HEK293T (cell line): ENCODE measurements around the gene PREX1.

ENCODE experiments used
- CTCF ChIA-PET: fragments of 350-600 bp; formaldehyde crosslinking; extraction: SDS; loops from one replicate; lab custom pipeline; 2021; ENCODE audit warnings: antibody characterized with exemption, inconsistent platforms; lab: Yijun Ruan, JAX
- POLR2A ChIA-PET: fragments of 350-600 bp; formaldehyde crosslinking; extraction: SDS; loops from one replicate; lab custom pipeline; 2020; ENCODE audit warnings: antibody characterized with exemption, inconsistent platforms; lab: Yijun Ruan, JAX
- DNase-seq: peaks from one replicate; pipeline ENCODE4 v3.0.0; 2012; ENCODE audit warnings: mixed read lengths; ENCODE audit errors: extremely low spot score
- ARNT ChIP-seq: fragments of 450-650 bp; IDR thresholded peaks from 2 replicates; pipeline ENCODE4 v1.6.1; 2017; ENCODE audit warnings: mild to moderate bottlenecking
- BHLHE40 ChIP-seq: fragments of 450-650 bp; IDR thresholded peaks from 2 replicates; pipeline ENCODE4 v1.6.1; 2016; ENCODE audit warnings: mild to moderate bottlenecking, moderate library complexity, borderline replicate concordance
- CTBP1 ChIP-seq: fragments of 450-650 bp; IDR thresholded peaks from 2 replicates; pipeline ENCODE4 v1.6.1; 2016; ENCODE audit warnings: borderline replicate concordance
- ELF4 ChIP-seq: fragments of 450-650 bp; IDR thresholded peaks from 2 replicates; pipeline ENCODE4 v1.6.1; 2017; ENCODE audit warnings: antibody characterized with exemption
- FOXA1 ChIP-seq: fragments of 450-650 bp; IDR thresholded peaks from 2 replicates; pipeline ENCODE4 v1.6.1; 2016; ENCODE audit warnings: mild to moderate bottlenecking
- FOXK2 ChIP-seq: fragments of 450-650 bp; IDR thresholded peaks from 2 replicates; pipeline ENCODE4 v1.6.1; 2016; ENCODE audit warnings: mild to moderate bottlenecking
- FOXM1 ChIP-seq: fragments of 450-650 bp; IDR thresholded peaks from 2 replicates; pipeline ENCODE4 v1.6.1; 2017; ENCODE audit warnings: mild to moderate bottlenecking, borderline replicate concordance
- HDGF ChIP-seq: fragments of 450-650 bp; IDR thresholded peaks from 2 replicates; pipeline ENCODE4 v1.6.1; 2017; ENCODE audit warnings: antibody characterized with exemption, borderline replicate concordance
- L3MBTL2 ChIP-seq: fragments of 450-650 bp; conservative IDR thresholded peaks from 2 replicates; pipeline ENCODE4 v1.6.1; 2016; ENCODE audit warnings: mild to moderate bottlenecking
- LEF1 ChIP-seq: fragments of 450-650 bp; IDR thresholded peaks from 2 replicates; pipeline ENCODE4 v1.6.1; 2017; ENCODE audit warnings: mild to moderate bottlenecking, borderline replicate concordance
- NFRKB ChIP-seq: fragments of 450-650 bp; IDR thresholded peaks from 2 replicates; pipeline ENCODE4 v1.6.1; 2016; ENCODE audit warnings: mild to moderate bottlenecking, moderate library complexity
- PKNOX1 ChIP-seq: fragments of 450-650 bp; IDR thresholded peaks from 2 replicates; pipeline ENCODE4 v1.6.1; 2016
- SP1 ChIP-seq: fragments of 450-650 bp; IDR thresholded peaks from 2 replicates; pipeline ENCODE4 v1.6.1; 2017
- SUZ12 ChIP-seq: fragments of 450-650 bp; IDR thresholded peaks from 2 replicates; pipeline ENCODE4 v1.6.1; 2016; ENCODE audit warnings: mild to moderate bottlenecking
- TARDBP ChIP-seq: fragments of 450-650 bp; IDR thresholded peaks from 2 replicates; pipeline ENCODE4 v1.6.1; 2016
- ZNF384 ChIP-seq: fragments of 450-650 bp; IDR thresholded peaks from 2 replicates; pipeline ENCODE4 v1.6.1; 2016

Gene PREX1

GRCh38 chr20:48581167-48581566 lies 246.6 kb downstream of the PREX1 start:
- TF ChIP-seq TARDBP (no peak), L3MBTL2 (no peak), BHLHE40 (no peak), ARNT (no peak), ELF4 (no peak), HDGF (no peak), FOXM1 (no peak), FOXA1 (no peak), PKNOX1 (no peak), FOXK2 (no peak), NFRKB (no peak)
- DNase-seq = no peak
- ChIA-PET CTCF (no interaction called here), POLR2A (no interaction called here)

GRCh38 chr20:48578397-48579098 lies 249.3 kb downstream of the PREX1 start:
- CTCF ChIA-PET = no interaction called here
- POLR2A ChIA-PET = no interaction called here
- no peak for DNase-seq

GRCh38 chr20:48577557-48577956 lies 250.2 kb downstream of the PREX1 start:
- POLR2A ChIA-PET = no interaction called here
- TF ChIP-seq ZNF384 (no peak), FOXA1 (no peak), SUZ12 (no peak)
- CTCF ChIA-PET = no interaction called here
- no peak for DNase-seq

More at GRCh38 chr20:48578397-48579098, 249.3 kb downstream of the PREX1 start:
- TF ChIP-seq L3MBTL2 (no peak), FOXA1 (no peak), SUZ12 (no peak), BHLHE40 (no peak), SP1 (no peak), FOXM1 (no peak), LEF1 (no peak), ARNT (no peak)

- DNase-seq = peak; percentile 32
- CTCF ChIA-PET = no interaction called here
- TF ChIP-seq LEF1 = no peak
- TF ChIP-seq TARDBP = no peak
- no peak for TF ChIP-seq ARNT
- TF ChIP-seq FOXK2 = no peak
- no peak for TF ChIP-seq CTBP1
- TF ChIP-seq SUZ12 = no peak
- TF ChIP-seq PKNOX1 = no peak
- no peak for TF ChIP-seq FOXM1
- TF ChIP-seq NFRKB = no peak
- no peak for TF ChIP-seq HDGF
- no peak for TF ChIP-seq SP1
- no peak for TF ChIP-seq FOXA1
- no peak for TF ChIP-seq ZNF384
- TF ChIP-seq ELF4 = no peak
- TF ChIP-seq L3MBTL2 = no peak
- TF ChIP-seq BHLHE40 = no peak
- POLR2A ChIA-PET = no interaction called here
Observed at GRCh38 chr20:48574383-48574782, 253.4 kb downstream of the PREX1 start.
